Neural crest cell (in vitro differentiated cells): ENCODE data around the gene POPDC2. TPM values are rescaled to one million over a fixed set of nuclear protein-coding genes. Genes with fewer than 3 reads are reported as not detected.
"Not testable (repeated sequence)": the region's sequence is repeated elsewhere in the genome, so short reads cannot be mapped to it uniquely, and the experiment has no call there.

Source experiments
- DNase-seq: peaks from one replicate; pipeline ENCODE4 v3.0.0; 2021; ENCODE audit warnings: low read depth, mixed read lengths, low spot score
- H3K27ac Mint-ChIP-seq: one replicate; pipeline ENCODE4 v1.8.0; 2021; ENCODE audit warnings: mild to moderate bottlenecking, mixed read lengths; ENCODE audit not compliant: unreplicated experiment
- H3K27me3 Mint-ChIP-seq: 2 replicates; pipeline ENCODE4 v1.8.0; 2021; ENCODE audit warnings: low read depth, mild to moderate bottlenecking, mixed read lengths
- H3K36me3 Mint-ChIP-seq: 2 replicates; pipeline ENCODE4 v1.8.0; 2021; ENCODE audit warnings: low read depth, mild to moderate bottlenecking, mixed read lengths
- H3K4me1 Mint-ChIP-seq: 2 replicates; pipeline ENCODE4 v1.8.0; 2021; ENCODE audit warnings: mixed read lengths
- H3K4me3 Mint-ChIP-seq: one replicate; pipeline ENCODE4 v1.8.0; 2021; ENCODE audit warnings: mild to moderate bottlenecking, mixed read lengths
- H3K9me3 Mint-ChIP-seq: 2 replicates; pipeline ENCODE4 v1.8.0; 2021; ENCODE audit warnings: mixed read lengths
- CTCF ChIP-seq: fragments of 200-600 bp; sonication (generic); conservative IDR thresholded peaks from 2 replicates; pipeline ENCODE4 v1.5.0; 2021; ENCODE audit warnings: antibody characterized with exemption, mild to moderate bottlenecking
- total RNA-seq: library from RNA; stranded (reverse); gene quantifications from 2 replicates; pipeline ENCODE4 v1.2.1, GENCODE V29; 2021

POPDC2 gene
- total RNA-seq, 1 donor from 2014 or later: 2.8 TPM

GRCh38 chr3:119681279-119681678, 20.9 kb upstream of the POPDC2 start:
- DNase-seq: no peak
- TF ChIP-seq CTCF: peak; percentile 67
- no peak overlapping the region for H3K4me3 Mint-ChIP-seq
- peaks cover 13% of the 10 kb centered on the region for H3K27me3 Mint-ChIP-seq
- H3K36me3 Mint-ChIP-seq: no peaks in the 10 kb centered on the region
- H3K4me1 Mint-ChIP-seq: peaks cover 12% of the 10 kb centered on the region
- H3K27ac Mint-ChIP-seq: no peak overlapping the region
- H3K9me3 Mint-ChIP-seq: no peaks in the 10 kb centered on the region

- DNase-seq: no peak
- Mint-ChIP-seq H3K27me3 (peaks cover 13% of the 10 kb centered on the region), H3K9me3 (no peaks in the 10 kb centered on the region), H3K4me3 (no peak overlapping the region), H3K27ac (no peak overlapping the region), H3K36me3 (peaks cover 3% of the 10 kb centered on the region), H3K4me1 (peaks cover 26% of the 10 kb centered on the region)
- no peak for TF ChIP-seq CTCF
Observed at GRCh38 chr3:119679874-119680273, 19.5 kb upstream of the POPDC2 start.

GRCh38 chr3:119678209-119678608, 17.8 kb upstream of the POPDC2 start:
- H3K36me3 Mint-ChIP-seq, H3K9me3 Mint-ChIP-seq, H3K27ac Mint-ChIP-seq, DNase-seq, H3K27me3 Mint-ChIP-seq: not testable (repeated sequence)
- Mint-ChIP-seq H3K4me1 (peaks cover 26% of the 10 kb centered on the region), H3K4me3 (peak overlapping the region; percentile 34)

- Mint-ChIP-seq H3K4me1 (peaks cover 26% of the 10 kb centered on the region), H3K27me3 (peaks cover 4% of the 10 kb centered on the region), H3K27ac (peak overlapping the region; percentile 91), H3K9me3 (no peaks in the 10 kb centered on the region), H3K4me3 (peak overlapping the region; percentile 92), H3K36me3 (peaks cover 11% of the 10 kb centered on the region)
- DNase-seq: no peak
- no peak for TF ChIP-seq CTCF
Observed at GRCh38 chr3:119677641-119677934, 17.2 kb upstream of the POPDC2 start.

- Mint-ChIP-seq H3K4me1 (peaks cover 26% of the 10 kb centered on the region), H3K36me3 (peaks cover 13% of the 10 kb centered on the region), H3K4me3 (peak within 1 kb of the TSS; percentile 92), H3K9me3 (no peaks in the 10 kb centered on the region), H3K27me3 (peaks cover 4% of the 10 kb centered on the region), H3K27ac (peak within 1 kb of the TSS; percentile 96)
- TF ChIP-seq CTCF: no peak
- peak; percentile 74 for DNase-seq
Observed at GRCh38 chr3:119676771-119677640, 16.6 kb upstream of the POPDC2 start, which contains the start of gene COX17. COX17 (minus strand) TSS chr3:119677406; CDS start chr3:119677310, 96 bp downstream.

GRCh38 chr3:119676020-119676419, 15.6 kb upstream of the POPDC2 start:
- Mint-ChIP-seq H3K4me1 (peaks cover 26% of the 10 kb centered on the region), H3K4me3 (peak overlapping the region; percentile 92), H3K27me3 (no peaks in the 10 kb centered on the region), H3K27ac (no peak overlapping the region), H3K9me3 (no peaks in the 10 kb centered on the region), H3K36me3 (peaks cover 13% of the 10 kb centered on the region)
- no peak for TF ChIP-seq CTCF
- no peak for DNase-seq
